Endothelial cell of umbilical vein (primary cell): ENCODE results near the gene DSCAML1. TPM values are rescaled to one million over a fixed set of nuclear protein-coding genes. Genes with fewer than 3 reads are reported as not detected.

ENCODE experiments used
- BruUV-seq: library from RNA; stranded (reverse); fragments of 400-500 nt; replicated peaks from 2 replicates; lab custom pipeline; 2021; lab: Mats Ljungman, UMichigan
- CTCF ChIA-PET: fragments of 300-600, 350-600 bp; sonication (Branson Sonifier 250); formaldehyde crosslinking; loops from one replicate; lab custom pipeline; 2021; ENCODE audit warnings: antibody characterized with exemption, inconsistent platforms; lab: Charles Lee
- POLR2A ChIA-PET: fragments of 300-600, 350-600 bp; sonication (Branson Sonifier 250); formaldehyde crosslinking; loops from one replicate; lab custom pipeline; 2021; ENCODE audit warnings: antibody characterized with exemption, inconsistent platforms; lab: Charles Lee
- DNase-seq: peaks from one replicate; pipeline ENCODE4 v3.0.0-alpha.2; 2011; ENCODE audit warnings: low read depth, low spot score
- FAIRE-seq: peaks from 2 replicates; lab custom pipeline; 2011; peaks lifted over from hg19 to GRCh38; lab: Jason Lieb, UNC
- H2AFZ ChIP-seq: 2 replicates; pipeline ENCODE4 v1.6.0; 2012; ENCODE audit warnings: low read depth, low read length, control low read depth, inconsistent platforms
- H3K27ac ChIP-seq: 2 replicates; pipeline ENCODE4 v1.5.1; 2011; ENCODE audit warnings: low read depth, mild to moderate bottlenecking, control low read depth, low read length, moderate library complexity; ENCODE audit not compliant: insufficient read depth
- H3K27me3 ChIP-seq, 2 experiments: 2 replicates each; pipeline versions ENCODE4 v1.6.0 to v1.6.1; 2011; ENCODE audit warnings: low read length in 2 of 2, mixed read lengths in 1 of 2; ENCODE audit not compliant: control insufficient read depth in 2 of 2, insufficient read depth in 2 of 2
- H3K36me3 ChIP-seq, 2 experiments: 2 replicates in 1 of 2; 3 replicates in 1 of 2; pipeline ENCODE4 v1.5.1; 2011; ENCODE audit warnings: low read length in 2 of 2, mild to moderate bottlenecking in 1 of 2, moderate library complexity in 1 of 2; ENCODE audit not compliant: control insufficient read depth in 2 of 2, insufficient read depth in 2 of 2; ENCODE audit errors: extremely low read depth in 1 of 2
- H3K4me1 ChIP-seq: 3 replicates; pipeline ENCODE4 v1.5.1; 2011; ENCODE audit warnings: mild to moderate bottlenecking, low read length; ENCODE audit not compliant: control insufficient read depth, insufficient read depth; ENCODE audit errors: extremely low read depth
- H3K4me2 ChIP-seq: 2 replicates; pipeline ENCODE4 v1.6.1; 2011; ENCODE audit warnings: low read length, control low read depth, mixed read lengths; ENCODE audit not compliant: insufficient read depth
- H3K4me3 ChIP-seq, 3 experiments: fragments of 200-600 bp in 1 of 3; sonication (generic), shearing (Covaris generic) in 1 of 3; replicated peaks in 1 of 3; 2 replicates each; pipeline ENCODE4 v1.5.1; 2011 to 2016; ENCODE audit warnings: control low read depth in 3 of 3, low read length in 3 of 3, mild to moderate bottlenecking in 2 of 3, inconsistent platforms in 1 of 3, low read depth in 1 of 3, moderate library complexity in 1 of 3; ENCODE audit not compliant: insufficient read depth in 1 of 3
- H3K79me2 ChIP-seq: 2 replicates; pipeline ENCODE4 v1.6.0; 2012; ENCODE audit warnings: low read length, inconsistent platforms; ENCODE audit not compliant: control insufficient read depth, insufficient read depth
- H3K9ac ChIP-seq: replicated peaks from 2 replicates; pipeline ENCODE3; 2011; ENCODE audit warnings: low read length, control low read depth; ENCODE audit not compliant: insufficient read depth; ENCODE audit errors: extremely low read depth
- H3K9me1 ChIP-seq: replicated peaks from 3 replicates; pipeline ENCODE4 v1.6.0; 2011; ENCODE audit warnings: mild to moderate bottlenecking, low read length; ENCODE audit not compliant: control insufficient read depth, insufficient read depth; ENCODE audit errors: extremely low read depth
- H3K9me3 ChIP-seq: replicated peaks from 2 replicates; pipeline ENCODE4 v1.5.1; 2012; ENCODE audit warnings: low read length, inconsistent platforms; ENCODE audit not compliant: control insufficient read depth, insufficient read depth
- H4K20me1 ChIP-seq: replicated peaks from 2 replicates; pipeline ENCODE3; 2011; ENCODE audit warnings: mild to moderate bottlenecking, low read length; ENCODE audit not compliant: control insufficient read depth, insufficient read depth; ENCODE audit errors: extremely low read depth
- CTCF ChIP-seq, 2 donors: IDR thresholded peaks; 1 replicate in 1 of 2; 2 replicates in 1 of 2; pipeline ENCODE4 v1.5.1; 2011; ENCODE audit warnings: low read length in 2 of 2, mild to moderate bottlenecking in 2 of 2, moderate library complexity in 2 of 2, control low read depth in 1 of 2, inconsistent platforms in 1 of 2, low read depth in 1 of 2; ENCODE audit not compliant: insufficient read depth in 1 of 2; ENCODE audit errors: extremely low read depth in 1 of 2
- EZH2 ChIP-seq: IDR thresholded peaks from 2 replicates; pipeline ENCODE4 v1.6.1; 2012; ENCODE audit warnings: borderline replicate concordance, low read depth, mild to moderate bottlenecking, moderate library complexity, low read length, inconsistent platforms; ENCODE audit not compliant: severe bottlenecking
- FOS ChIP-seq: IDR thresholded peaks from 2 replicates; pipeline ENCODE4 v1.6.1; 2011; ENCODE audit warnings: mild to moderate bottlenecking, low read length, moderate library complexity, borderline replicate concordance; ENCODE audit not compliant: insufficient read depth
- GATA2 ChIP-seq: IDR thresholded peaks from 2 replicates; pipeline ENCODE4 v1.7.0; 2011; ENCODE audit warnings: low read depth, mild to moderate bottlenecking, moderate library complexity, mixed read lengths, low read length; ENCODE audit not compliant: insufficient read length, insufficient read depth
- JUN ChIP-seq: IDR thresholded peaks from 2 replicates; pipeline ENCODE4 v1.6.1; 2011; ENCODE audit warnings: borderline replicate concordance, low read depth; ENCODE audit not compliant: insufficient read length, insufficient read depth
- MAX ChIP-seq: IDR thresholded peaks from 2 replicates; pipeline ENCODE4 v1.6.1; 2011; ENCODE audit not compliant: insufficient read depth, insufficient read length
- MYC ChIP-seq: IDR thresholded peaks from one replicate; pipeline ENCODE4 v1.6.1; 2011; ENCODE audit warnings: mild to moderate bottlenecking, low read depth, low read length
- POLR2A ChIP-seq: IDR thresholded peaks from 2 replicates; pipeline ENCODE4 v1.6.1; 2012; ENCODE audit warnings: low read depth, mild to moderate bottlenecking, control low read depth, low read length
- POLR2AphosphoS5 ChIP-seq: IDR thresholded peaks from 2 replicates; pipeline ENCODE4 v1.6.1; 2012; ENCODE audit warnings: low read depth, mild to moderate bottlenecking, control low read depth, low read length, moderate library complexity; ENCODE audit not compliant: insufficient read depth
- dilution Hi-C: fragments of 300-500 bp; cut with MboI; formaldehyde crosslinking; loops from one replicate; pipeline ENCODE4 v1.15.0; 2019; ENCODE audit warnings: low sequenced_read_pairs; ENCODE audit not compliant: extremely low pct_ligation_motif_present
- intact Hi-C: fragments of 100-400 bp; cut with micrococcal nuclease; formaldehyde crosslinking; loops from one replicate; pipeline ENCODE4 v1.10.0; 2022
- polyA plus RNA-seq, 4 experiments: library from polyadenylated mRNA; depleted of rRNA in 3 of 4; stranded (reverse) in 3 of 4; unstranded in 1 of 4; fragments of >200 nt; gene quantifications; 2 replicates each; pipeline versions ENCODE4 v1.2.1 to v1.2.3, GENCODE V29; 2011 to 2012; ENCODE audit warnings: missing spikeins in 1 of 4
- total RNA-seq: library from RNA; stranded (reverse); gene quantifications from 2 replicates; pipeline ENCODE4 v1.2.3, GENCODE V29; 2021

DSCAML1 gene
- total and polyA plus RNA-seq, 2 donors (not counting 3 experiments of a cell fraction or from before 2014, with no cell fraction given) = not detected

- intact Hi-C loops = no loop called here
- H2AFZ ChIP-seq = no peak overlapping the region
- POLR2A ChIA-PET = no interaction called here
- H3K79me2 ChIP-seq = no peaks in the 10 kb centered on the region
- no peaks in the 10 kb centered on the region for H3K4me1 ChIP-seq
- TF ChIP-seq MAX = no peak
- TF ChIP-seq FOS = no peak
- no peak for TF ChIP-seq POLR2A
- no peak for TF ChIP-seq MYC
- TF ChIP-seq GATA2 = no peak
- no peak for TF ChIP-seq JUN
- TF ChIP-seq CTCF (IDR thresholded peaks at IDR 0.05; ENCODE audit: extremely low read depth in 1 of 2, insufficient read depth in 1 of 2, low read depth in 1 of 2, low read length in 2 of 2) = no peak
- TF ChIP-seq POLR2AphosphoS5 = no peak
- TF ChIP-seq EZH2 = no peak
- dilution Hi-C loops = no loop called here
- no peaks in the 10 kb centered on the region for H3K9me1 ChIP-seq
- no peak overlapping the region for H3K27ac ChIP-seq
- no peaks in the 10 kb centered on the region for H3K9me3 ChIP-seq
- no peak overlapping the region for H3K9ac ChIP-seq
- CTCF ChIA-PET = no interaction called here
- no peak overlapping the region for H3K4me2 ChIP-seq
- DNase-seq (no peak), FAIRE-seq (no peak)
- no peaks in the 10 kb centered on the region for H4K20me1 ChIP-seq
- H3K36me3 ChIP-seq = no peaks in the 10 kb centered on the region
- no peak overlapping the region for H3K4me3 ChIP-seq
- peaks cover 0 to 2% of the 10 kb centered on the region in 2 experiments for H3K27me3 ChIP-seq
- no TSS peak for BruUV-seq
Measured at GRCh38 chr11:117595440-117595839, 201.6 kb downstream of the DSCAML1 start.
